Pancreas (tissue), 10 donors: Measurements from ENCODE around the gene ARHGAP26. TPM values are rescaled to one million over a fixed set of nuclear protein-coding genes. Genes with fewer than 3 reads are reported as not detected.

ENCODE experiments used
- ATAC-seq, 4 donors: fragments of 200-7000 bp; cut with Tn5 transposase; one replicate each; pipeline versions ENCODE4 v1.8.0 to v1.9.1; 2020; ENCODE audit warnings: mild to moderate bottlenecking in 4 of 4, moderate library complexity in 4 of 4
- DNase-seq, 6 donors: peaks; one replicate each; pipeline ENCODE4 v3.0.0-alpha.2; 2020
- FAIRE-seq: peaks from 2 replicates; lab custom pipeline; 2012; peaks lifted over from hg19 to GRCh38; lab: Jason Lieb, UNC
- H3K27ac ChIP-seq, 4 donors: fragments of 200-600 bp; sonication (generic); 1 replicate in 3 of 4; 2 replicates in 1 of 4; pipeline versions ENCODE4 v1.5.0 to v1.8.0; 2020
- H3K27me3 ChIP-seq, 4 donors: fragments of 200-600 bp; one replicate each; pipeline ENCODE4 v1.8.0; 2021
- H3K36me3 ChIP-seq, 3 donors: fragments of 200-600 bp; sonication (generic) in 1 of 3; one replicate each; pipeline versions ENCODE4 v1.5.0 to v1.8.0; 2020 to 2021
- H3K4me1 ChIP-seq, 3 donors: fragments of 200-600 bp; one replicate each; pipeline ENCODE4 v1.8.0; 2021
- H3K4me3 ChIP-seq, 4 donors: fragments of 200-600 bp; sonication (generic) in 2 of 4; one replicate each; pipeline versions ENCODE4 v1.5.0 to v1.8.0; 2020 to 2021
- H3K9me3 ChIP-seq, 4 donors: fragments of 200-600 bp; one replicate each; pipeline ENCODE4 v1.8.0; 2021
- WGBS, 2 donors: extraction: QIAGEN DNeasy Blood & Tissue Kit; methylation state at CpG; one replicate each; pipeline ENCODE4 v1.1.7; 2013; 5-methylcytosine and 5-hydroxymethylcytosine counted together
- intact Hi-C, 3 donors: fragments of 100-400 bp; cut with DNase I; formaldehyde crosslinking; loops; one replicate each; pipeline versions ENCODE4 v1.11.1 to v1.14.2; 2022
- polyA plus RNA-seq, 2 donors: library from polyadenylated mRNA; stranded (reverse); fragments of 200-250 nt; gene quantifications; one replicate each; pipeline ENCODE4 v1.2.3, GENCODE V29; 2013
- total RNA-seq, 6 donors: library from RNA; stranded (reverse); fragmentation: NEBNext Ultra II Directional in 4 of 6; extraction: Animal tissue kit (Norgen Biotek cat#: 25700) in 4 of 6; gene quantifications; one replicate each; pipeline versions ENCODE4 v1.2.1 to v1.2.4, GENCODE V29; 2021 to 2023
- TF ChIP-seq, protein P1 (sequence below), 4 donors: fragments of 200-600 bp; sonication (generic) in 3 of 4; IDR thresholded peaks; one replicate each; pipeline versions ENCODE4 v1.5.0 to v1.8.0; 2021; ENCODE audit warnings: antibody characterized with exemption in 4 of 4
- donor health status: healthy with polysubstance abuse.
- donor health status: DM: no; HTN: no; CAD: no; lungs with moderate emphysema.
- donor health status: DM: no; HTN: no; CAD: no.
- donor health status: control.
- donor health status: control.
- donor health status: Bipolar disorder and iron deficiency.
- donor health status: DM: yes; HTN: yes; CAD: no.
- donor health status: DM: no; HTN: no; CAD: no.
- donor health status: DM: no; HTN: no; CAD: no.
- donor health status: DM: yes; HTN: yes; CAD: no.

Gene ARHGAP26
- total and polyA plus RNA-seq, 8 donors, result 3.0 to 28.1 (median 10.3) TPM

DNA sequence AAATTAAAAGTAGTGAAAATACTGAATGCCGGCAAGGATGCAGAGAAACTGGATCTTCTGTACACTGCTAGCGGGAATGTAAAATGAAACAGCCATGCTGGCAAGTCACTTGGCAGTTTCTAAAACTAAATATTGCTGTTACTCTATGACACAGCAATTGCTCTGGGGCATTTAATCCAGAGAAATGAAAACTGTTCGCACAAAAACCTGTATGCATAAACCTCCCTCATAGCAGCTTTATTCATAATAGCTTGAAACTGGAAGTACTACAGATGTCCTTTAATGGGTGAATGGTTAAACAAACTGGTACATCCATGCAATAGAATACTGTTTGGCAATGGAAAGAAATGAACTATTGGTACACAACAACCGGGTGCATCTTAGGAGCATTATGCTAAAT lies 167.2 kb downstream of the ARHGAP26 start:
- Histone ChIP-seq H3K9me3 (no peaks in the 10 kb centered on the region), H3K4me3 (no peak overlapping the region), H3K27me3 (no peaks in the 10 kb centered on the region), H3K27ac (no peak overlapping the region), H3K4me1 (peaks cover 4 to 15% (median 12%) of the 10 kb centered on the region in 3 donors), H3K36me3 (no peaks in the 10 kb centered on the region)
- DNase-seq (no peak), ATAC-seq (no peak), FAIRE-seq (no peak)
- intact Hi-C loops, result no loop called here
- WGBS, 2 donors, result 93 to 95% methylated on average over 4 of the region's 4 CpGs
- TF ChIP-seq, protein P1, sequence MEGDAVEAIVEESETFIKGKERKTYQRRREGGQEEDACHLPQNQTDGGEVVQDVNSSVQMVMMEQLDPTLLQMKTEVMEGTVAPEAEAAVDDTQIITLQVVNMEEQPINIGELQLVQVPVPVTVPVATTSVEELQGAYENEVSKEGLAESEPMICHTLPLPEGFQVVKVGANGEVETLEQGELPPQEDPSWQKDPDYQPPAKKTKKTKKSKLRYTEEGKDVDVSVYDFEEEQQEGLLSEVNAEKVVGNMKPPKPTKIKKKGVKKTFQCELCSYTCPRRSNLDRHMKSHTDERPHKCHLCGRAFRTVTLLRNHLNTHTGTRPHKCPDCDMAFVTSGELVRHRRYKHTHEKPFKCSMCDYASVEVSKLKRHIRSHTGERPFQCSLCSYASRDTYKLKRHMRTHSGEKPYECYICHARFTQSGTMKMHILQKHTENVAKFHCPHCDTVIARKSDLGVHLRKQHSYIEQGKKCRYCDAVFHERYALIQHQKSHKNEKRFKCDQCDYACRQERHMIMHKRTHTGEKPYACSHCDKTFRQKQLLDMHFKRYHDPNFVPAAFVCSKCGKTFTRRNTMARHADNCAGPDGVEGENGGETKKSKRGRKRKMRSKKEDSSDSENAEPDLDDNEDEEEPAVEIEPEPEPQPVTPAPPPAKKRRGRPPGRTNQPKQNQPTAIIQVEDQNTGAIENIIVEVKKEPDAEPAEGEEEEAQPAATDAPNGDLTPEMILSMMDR (IDR thresholded peaks at IDR 0.05), result no peak

DNA sequence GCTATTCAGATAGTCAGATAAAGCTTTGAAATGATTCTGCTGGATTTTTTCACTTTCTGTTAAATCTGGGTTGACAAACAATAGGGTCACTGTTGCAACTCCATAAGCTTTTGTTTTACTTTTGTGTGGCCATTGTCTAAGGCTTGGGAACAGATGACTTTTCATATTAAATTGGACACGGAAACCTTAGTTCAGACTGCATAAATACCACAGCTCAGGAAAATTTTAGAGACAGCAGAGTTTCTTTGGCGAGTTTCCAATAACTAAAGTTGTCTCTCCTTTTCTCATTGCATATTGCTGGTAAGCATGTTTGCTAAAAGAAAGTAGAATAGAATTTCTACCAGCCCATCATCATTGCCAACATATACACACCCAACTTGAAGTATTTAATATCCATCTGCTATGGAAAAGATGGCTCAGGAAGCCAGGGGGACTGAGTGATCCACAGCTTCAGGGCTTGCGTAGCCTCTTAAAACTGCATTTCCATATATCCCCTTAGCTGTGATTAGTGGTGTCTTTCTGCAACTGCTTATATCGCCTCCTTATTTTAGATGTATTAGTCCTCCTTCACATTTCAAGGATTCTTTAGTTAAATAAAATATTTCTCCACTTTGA lies 168.2 kb downstream of the ARHGAP26 start:
- no peak for DNase-seq
- H3K4me3 ChIP-seq, result no peak overlapping the region
- intact Hi-C loops, result no loop called here
- H3K4me1 ChIP-seq, result peaks cover 14 to 25% (median 21%) of the 10 kb centered on the region in 3 donors
- no peak for FAIRE-seq
- H3K27ac ChIP-seq, result no peak overlapping the region
- TF ChIP-seq, protein P1 (IDR thresholded peaks at IDR 0.05), result no peak
- no peak for ATAC-seq
- WGBS, 2 donors, result 77 to 80% methylated on average over 4 of the region's 4 CpGs
- H3K9me3 ChIP-seq, result no peaks in the 10 kb centered on the region
- H3K27me3 ChIP-seq, result no peaks in the 10 kb centered on the region
- no peaks in the 10 kb centered on the region for H3K36me3 ChIP-seq

DNA sequence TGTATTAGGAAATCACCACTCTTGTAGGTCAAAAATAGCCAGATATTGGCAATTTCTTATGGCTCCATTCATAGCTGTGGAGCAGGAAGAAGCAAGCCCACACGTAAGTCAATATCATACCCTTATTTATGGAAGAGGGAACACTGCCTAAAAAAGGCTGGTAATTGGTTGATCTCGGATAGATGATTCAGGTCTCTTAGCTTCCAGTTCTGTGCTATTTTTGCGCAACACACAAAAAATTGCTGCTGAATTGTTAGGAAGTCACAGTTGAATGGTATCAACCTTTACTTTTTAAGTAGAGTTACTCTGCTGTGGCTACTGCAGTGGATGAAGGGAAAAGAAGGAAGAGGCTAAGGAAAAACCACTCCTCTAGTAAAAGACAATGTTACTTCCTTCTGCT lies 168.8 kb downstream of the ARHGAP26 start:
- Histone ChIP-seq H3K36me3 (no peaks in the 10 kb centered on the region), H3K27me3 (no peaks in the 10 kb centered on the region), H3K9me3 (no peaks in the 10 kb centered on the region), H3K27ac (no peak overlapping the region), H3K4me1 (peaks cover 17 to 27% (median 27%) of the 10 kb centered on the region in 3 donors), H3K4me3 (no peak overlapping the region)
- WGBS, 2 donors, result 90 to 92% methylated on average over 3 of the region's 3 CpGs
- TF ChIP-seq, protein P1 (IDR thresholded peaks at IDR 0.05), result no peak
- FAIRE-seq (no peak), DNase-seq (no peak), ATAC-seq (no peak)
- intact Hi-C loops, result no loop called here

DNA sequence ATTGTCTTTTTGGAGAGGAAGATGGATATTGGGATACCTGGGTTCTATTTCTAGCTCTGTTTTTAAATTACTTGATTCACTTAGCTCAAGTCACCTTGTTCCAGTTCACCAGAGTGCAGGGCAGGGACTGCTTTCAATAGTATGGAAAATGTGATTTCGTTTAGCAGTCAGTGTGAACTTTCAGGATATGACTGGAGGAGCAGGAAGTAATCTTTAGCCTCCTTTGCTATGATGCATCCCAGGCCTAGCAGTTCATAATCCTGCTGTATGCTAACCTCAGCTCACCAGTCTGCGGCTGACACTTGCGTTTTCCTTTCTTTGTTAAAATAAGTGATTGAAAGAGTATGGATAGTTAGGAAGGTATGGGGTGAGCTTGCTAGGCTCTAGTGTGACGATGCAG lies 169.7 kb downstream of the ARHGAP26 start:
- TF ChIP-seq, protein P1 (IDR thresholded peaks at IDR 0.05), result no peak
- Histone ChIP-seq H3K36me3 (no peaks in the 10 kb centered on the region), H3K4me1 (peaks cover 17 to 33% (median 29%) of the 10 kb centered on the region in 3 donors), H3K9me3 (no peaks in the 10 kb centered on the region), H3K4me3 (no peak overlapping the region), H3K27me3 (no peaks in the 10 kb centered on the region), H3K27ac (no peak overlapping the region)
- ATAC-seq (no peak), FAIRE-seq (no peak), DNase-seq (no peak)
- intact Hi-C loops, result no loop called here
- 87 to 88% methylated on average over 4 of the region's 4 CpGs for WGBS, 2 donors

DNA sequence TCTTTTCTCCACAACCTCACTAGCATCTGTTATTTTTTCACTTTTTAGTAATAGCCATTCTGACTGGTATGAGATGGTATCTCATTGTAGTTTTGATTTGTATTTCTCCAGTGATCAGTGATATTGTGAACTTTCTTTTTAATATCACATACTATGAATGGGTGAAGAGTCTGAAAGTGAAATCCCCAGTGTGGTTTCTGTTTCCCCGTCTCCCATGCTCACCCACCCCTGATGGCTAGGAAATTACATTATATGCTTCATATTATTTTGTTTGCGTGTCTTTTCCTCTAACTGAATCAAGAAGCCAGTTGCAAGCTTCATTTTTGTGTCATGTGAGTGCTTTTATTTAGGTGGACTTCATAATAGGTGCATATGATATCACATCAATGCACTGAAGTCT lies 171.1 kb downstream of the ARHGAP26 start:
- FAIRE-seq (no peak), ATAC-seq (no peak), DNase-seq (no peak)
- H3K27ac ChIP-seq, result no peak overlapping the region
- H3K27me3 ChIP-seq, result no peaks in the 10 kb centered on the region
- H3K4me3 ChIP-seq, result no peak overlapping the region
- TF ChIP-seq, protein P1 (IDR thresholded peaks at IDR 0.05), result no peak
- no peaks in the 10 kb centered on the region for H3K36me3 ChIP-seq
- intact Hi-C loops, result no loop called here
- H3K9me3 ChIP-seq, result no peaks in the 10 kb centered on the region
- 96 to 97% methylated on average over 2 of the region's 2 CpGs for WGBS, 2 donors
- peaks cover 17 to 35% (median 32%) of the 10 kb centered on the region in 3 donors for H3K4me1 ChIP-seq
